Fibroblast of lung (primary cell): ENCODE results near the gene SNX15.

Experiments used
- CTCF ChIP-seq, 2 donors: IDR thresholded peaks in 1 of 2; conservative IDR thresholded peaks in 1 of 2; 1 replicate in 1 of 2; 2 replicates in 1 of 2; pipeline ENCODE4 v1.5.1; 2011 to 2012; ENCODE audit warnings: low read length in 2 of 2, control low read depth in 1 of 2, inconsistent platforms in 1 of 2, low read depth in 1 of 2, mild to moderate bottlenecking in 1 of 2
- EZH2 ChIP-seq: IDR thresholded peaks from 2 replicates; pipeline ENCODE4 v1.5.1; 2012; ENCODE audit warnings: low read length, control low read depth, mild to moderate bottlenecking; ENCODE audit errors: missing control alignments

GRCh38 chr11:65057526-65057925, 30.3 kb downstream of the SNX15 start:
- TF ChIP-seq CTCF (conservative IDR thresholded peaks at IDR 0.05 in 1 of 2, IDR thresholded peaks at IDR 0.05 in 1 of 2; ENCODE audit: low read depth in 1 of 2, low read length in 2 of 2) (no peak), EZH2 (no peak)
